ENCODE results near the gene CSTA.

The CSTA gene

DNA sequence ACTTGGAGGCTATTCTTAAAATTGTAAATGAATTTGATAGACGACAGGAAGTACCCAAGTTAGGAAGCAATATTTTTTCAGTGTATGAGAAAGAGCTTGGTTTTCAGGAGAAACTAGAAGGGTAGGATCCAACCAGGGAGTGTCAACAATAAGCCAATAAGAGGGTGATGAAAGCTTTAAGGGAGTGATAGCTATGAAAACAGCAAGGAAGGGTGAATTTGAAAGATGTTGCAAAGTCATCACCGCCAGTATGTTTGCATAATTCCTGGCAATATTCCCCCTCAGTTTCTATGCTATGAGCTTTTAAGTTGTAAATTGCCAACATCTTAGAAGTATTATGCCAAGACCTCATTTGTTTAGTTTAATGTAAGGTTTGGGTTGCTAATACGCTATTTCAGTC lies 11.8 kb upstream of the CSTA start:
- TF ChIP-seq EP300 (IDR thresholded peaks at IDR 0.05; ENCODE audit: borderline replicate concordance), result no peak
- TF ChIP-seq, protein P1, sequence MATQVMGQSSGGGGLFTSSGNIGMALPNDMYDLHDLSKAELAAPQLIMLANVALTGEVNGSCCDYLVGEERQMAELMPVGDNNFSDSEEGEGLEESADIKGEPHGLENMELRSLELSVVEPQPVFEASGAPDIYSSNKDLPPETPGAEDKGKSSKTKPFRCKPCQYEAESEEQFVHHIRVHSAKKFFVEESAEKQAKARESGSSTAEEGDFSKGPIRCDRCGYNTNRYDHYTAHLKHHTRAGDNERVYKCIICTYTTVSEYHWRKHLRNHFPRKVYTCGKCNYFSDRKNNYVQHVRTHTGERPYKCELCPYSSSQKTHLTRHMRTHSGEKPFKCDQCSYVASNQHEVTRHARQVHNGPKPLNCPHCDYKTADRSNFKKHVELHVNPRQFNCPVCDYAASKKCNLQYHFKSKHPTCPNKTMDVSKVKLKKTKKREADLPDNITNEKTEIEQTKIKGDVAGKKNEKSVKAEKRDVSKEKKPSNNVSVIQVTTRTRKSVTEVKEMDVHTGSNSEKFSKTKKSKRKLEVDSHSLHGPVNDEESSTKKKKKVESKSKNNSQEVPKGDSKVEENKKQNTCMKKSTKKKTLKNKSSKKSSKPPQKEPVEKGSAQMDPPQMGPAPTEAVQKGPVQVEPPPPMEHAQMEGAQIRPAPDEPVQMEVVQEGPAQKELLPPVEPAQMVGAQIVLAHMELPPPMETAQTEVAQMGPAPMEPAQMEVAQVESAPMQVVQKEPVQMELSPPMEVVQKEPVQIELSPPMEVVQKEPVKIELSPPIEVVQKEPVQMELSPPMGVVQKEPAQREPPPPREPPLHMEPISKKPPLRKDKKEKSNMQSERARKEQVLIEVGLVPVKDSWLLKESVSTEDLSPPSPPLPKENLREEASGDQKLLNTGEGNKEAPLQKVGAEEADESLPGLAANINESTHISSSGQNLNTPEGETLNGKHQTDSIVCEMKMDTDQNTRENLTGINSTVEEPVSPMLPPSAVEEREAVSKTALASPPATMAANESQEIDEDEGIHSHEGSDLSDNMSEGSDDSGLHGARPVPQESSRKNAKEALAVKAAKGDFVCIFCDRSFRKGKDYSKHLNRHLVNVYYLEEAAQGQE (IDR thresholded peaks at IDR 0.05; ENCODE audit: low read depth), result no peak
- TF ChIP-seq TEAD4 (IDR thresholded peaks at IDR 0.05), result no peak
- TF ChIP-seq YY1 (IDR thresholded peaks at IDR 0.05; ENCODE audit: low read depth), result no peak
- TF ChIP-seq CREB1 (IDR thresholded peaks at IDR 0.05; ENCODE audit: low read depth), result no peak
- TF ChIP-seq EGR1 (IDR thresholded peaks at IDR 0.05), result no peak
- TF ChIP-seq, protein P2, sequence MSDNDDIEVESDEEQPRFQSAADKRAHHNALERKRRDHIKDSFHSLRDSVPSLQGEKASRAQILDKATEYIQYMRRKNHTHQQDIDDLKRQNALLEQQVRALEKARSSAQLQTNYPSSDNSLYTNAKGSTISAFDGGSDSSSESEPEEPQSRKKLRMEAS (IDR thresholded peaks at IDR 0.05), result no peak
- no peak for TF ChIP-seq NFIC (IDR thresholded peaks at IDR 0.05)
- no peak for TF ChIP-seq CEBPB (IDR thresholded peaks at IDR 0.05)

DNA sequence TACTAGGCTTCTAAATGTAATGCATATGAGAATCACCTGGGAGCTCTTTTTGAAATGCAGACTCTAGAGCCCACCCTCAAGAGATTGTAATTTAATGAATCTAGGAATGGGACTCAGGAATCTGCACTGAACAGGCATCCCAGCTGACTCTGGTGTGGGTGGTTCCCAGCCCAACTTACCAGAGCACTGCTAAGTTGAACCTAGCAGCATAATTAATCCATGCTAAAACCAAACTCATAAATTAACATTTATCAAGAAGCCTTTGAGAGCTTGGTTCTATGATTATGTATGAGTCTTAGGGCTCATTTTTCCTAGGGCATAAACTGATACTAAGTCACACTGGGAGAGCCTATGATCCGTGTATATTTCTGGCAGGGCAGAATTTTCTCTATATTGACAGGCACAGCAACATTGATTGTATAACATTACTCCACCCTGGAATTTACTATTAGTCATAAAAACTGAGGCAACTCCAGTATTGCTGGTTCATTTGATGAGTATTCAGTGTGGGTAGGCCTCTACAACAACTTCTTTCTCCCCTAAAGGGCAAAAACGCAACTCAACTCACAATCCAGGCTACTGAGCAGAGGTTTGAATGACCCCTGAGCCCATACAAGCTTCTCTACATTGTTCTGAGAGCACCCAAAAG lies 10.7 kb upstream of the CSTA start:
- TF ChIP-seq, protein P2 (IDR thresholded peaks at IDR 0.05), result no peak
- TF ChIP-seq YY1 (IDR thresholded peaks at IDR 0.05; ENCODE audit: low read depth) (no peak), FOXM1 (IDR thresholded peaks at IDR 0.05; ENCODE audit: borderline replicate concordance, low read depth) (no peak), EP300 (IDR thresholded peaks at IDR 0.05; ENCODE audit: borderline replicate concordance) (no peak), ZBTB7A (IDR thresholded peaks at IDR 0.05; ENCODE audit: low read depth) (no peak), NFIC (IDR thresholded peaks at IDR 0.05) (no peak), TCF12 (IDR thresholded peaks at IDR 0.05; ENCODE audit: low read depth) (no peak), RAD21 (IDR thresholded peaks at IDR 0.05; ENCODE audit: low read depth) (no peak), CEBPB (IDR thresholded peaks at IDR 0.05) (no peak), EGR1 (IDR thresholded peaks at IDR 0.05) (no peak), TAF1 (IDR thresholded peaks at IDR 0.05; ENCODE audit: low read depth) (no peak), TEAD4 (IDR thresholded peaks at IDR 0.05) (no peak), CREB1 (IDR thresholded peaks at IDR 0.05; ENCODE audit: low read depth) (no peak)
- TF ChIP-seq, protein P1 (IDR thresholded peaks at IDR 0.05; ENCODE audit: low read depth), result no peak
- TF ChIP-seq, protein P3, sequence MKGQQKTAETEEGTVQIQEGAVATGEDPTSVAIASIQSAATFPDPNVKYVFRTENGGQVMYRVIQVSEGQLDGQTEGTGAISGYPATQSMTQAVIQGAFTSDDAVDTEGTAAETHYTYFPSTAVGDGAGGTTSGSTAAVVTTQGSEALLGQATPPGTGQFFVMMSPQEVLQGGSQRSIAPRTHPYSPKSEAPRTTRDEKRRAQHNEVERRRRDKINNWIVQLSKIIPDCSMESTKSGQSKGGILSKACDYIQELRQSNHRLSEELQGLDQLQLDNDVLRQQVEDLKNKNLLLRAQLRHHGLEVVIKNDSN (IDR thresholded peaks at IDR 0.05), result no peak

DNA sequence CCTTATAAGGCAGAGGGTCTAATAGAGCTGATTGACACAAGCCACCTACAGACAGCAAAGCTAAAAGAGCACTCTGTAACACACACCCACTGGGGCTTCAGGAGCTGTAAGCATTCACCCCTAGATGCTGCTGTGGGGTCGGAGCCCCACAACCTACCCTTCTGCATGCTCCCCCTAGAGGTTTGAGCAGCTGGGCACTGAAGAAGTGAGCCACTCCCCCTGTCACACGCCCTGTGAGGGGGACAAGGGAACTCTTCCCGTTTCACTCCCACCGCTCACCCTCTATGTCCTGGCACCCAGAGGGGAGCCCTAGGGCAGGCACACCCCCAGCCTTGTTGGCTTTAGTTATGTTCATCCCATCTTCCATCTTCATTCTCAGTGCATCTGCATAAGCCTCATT lies 9.4 kb upstream of the CSTA start:
- TF ChIP-seq, protein P3 (IDR thresholded peaks at IDR 0.05), result no peak
- TF ChIP-seq, protein P1 (IDR thresholded peaks at IDR 0.05; ENCODE audit: low read depth), result no peak
- TF ChIP-seq CEBPB (IDR thresholded peaks at IDR 0.05), result no peak
- no peak for TF ChIP-seq NFIC (IDR thresholded peaks at IDR 0.05)
- TF ChIP-seq FOXM1 (IDR thresholded peaks at IDR 0.05; ENCODE audit: borderline replicate concordance, low read depth), result no peak

DNA sequence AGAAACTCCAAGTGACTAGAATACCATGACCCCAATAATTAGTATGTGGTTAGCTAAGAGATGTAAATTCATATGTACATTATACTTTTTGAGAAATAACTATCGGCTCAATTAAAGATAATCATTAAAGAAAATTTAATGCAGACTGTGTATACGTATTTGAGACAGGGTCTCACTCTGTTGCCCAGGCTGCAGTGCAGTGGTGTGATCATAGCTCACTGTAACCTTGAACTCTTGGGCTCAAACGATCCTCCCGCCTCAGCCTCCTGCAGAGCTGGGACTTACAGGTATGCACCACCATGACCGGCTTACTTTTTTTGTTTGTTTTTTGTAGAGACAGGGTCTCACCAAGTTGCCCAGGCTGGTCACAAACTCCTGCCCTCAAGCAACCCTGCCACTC lies 8.7 kb upstream of the CSTA start:
- TF ChIP-seq, protein P1 (IDR thresholded peaks at IDR 0.05; ENCODE audit: low read depth), result no peak
- no peak for TF ChIP-seq EGR1 (IDR thresholded peaks at IDR 0.05)
- TF ChIP-seq NFIC (IDR thresholded peaks at IDR 0.05), result no peak
- no peak for TF ChIP-seq EP300 (IDR thresholded peaks at IDR 0.05; ENCODE audit: borderline replicate concordance)
- no peak for TF ChIP-seq CEBPB (IDR thresholded peaks at IDR 0.05)
- TF ChIP-seq TCF12 (IDR thresholded peaks at IDR 0.05; ENCODE audit: low read depth), result no peak
- no peak for TF ChIP-seq TAF1 (IDR thresholded peaks at IDR 0.05; ENCODE audit: low read depth)
- TF ChIP-seq CREB1 (IDR thresholded peaks at IDR 0.05; ENCODE audit: low read depth), result no peak
- TF ChIP-seq, protein P2 (IDR thresholded peaks at IDR 0.05), result no peak
- TF ChIP-seq YY1 (IDR thresholded peaks at IDR 0.05; ENCODE audit: low read depth), result no peak
- no peak for TF ChIP-seq TEAD4 (IDR thresholded peaks at IDR 0.05)
- TF ChIP-seq FOXM1 (IDR thresholded peaks at IDR 0.05; ENCODE audit: borderline replicate concordance, low read depth), result no peak
- no peak for TF ChIP-seq ZBTB7A (IDR thresholded peaks at IDR 0.05; ENCODE audit: low read depth)
- TF ChIP-seq RAD21 (IDR thresholded peaks at IDR 0.05; ENCODE audit: low read depth), result no peak
- TF ChIP-seq, protein P3 (IDR thresholded peaks at IDR 0.05), result no peak

All from Ishikawa (cell line).